Measurements from ENCODE around the gene ANP32A. TPM values are rescaled to one million over a fixed set of nuclear protein-coding genes. Genes with fewer than 3 reads are reported as not detected.
"Not testable (repeated sequence)": the region's sequence is repeated elsewhere in the genome, so short reads cannot be mapped to it uniquely, and the experiment has no call there.

ANP32A gene
- total RNA-seq, 1 experiment from 2014 or later = 273 TPM

- Histone ChIP-seq H3K27me3 (no peaks in the 10 kb centered on the region), H3K4me3 (no peak overlapping the region), H3K9me3 (replicated peaks) (0 out of 2 replicates have a peak, but pooled peaks cover 5% of the 10 kb centered on the region), H3K4me1 (0 out of 2 replicates have a peak, but pooled peaks cover 4% of the 10 kb centered on the region), H3K36me3 (peaks cover 16% of the 10 kb centered on the region), H3K27ac (no peak overlapping the region)
- DNase-seq = no peak
Observed at GRCh38 chr15:68774120-68774519, 46.6 kb downstream of the ANP32A start.

GRCh38 chr15:68773036-68773435 lies 47.7 kb downstream of the ANP32A start:
- Histone ChIP-seq H3K36me3 (peaks cover 7% of the 10 kb centered on the region), H3K4me1 (peaks cover 13% of the 10 kb centered on the region), H3K9me3 (replicated peaks) (0 out of 2 replicates have a peak, but pooled peaks cover 5% of the 10 kb centered on the region), H3K27ac (no peak overlapping the region), H3K27me3 (no peaks in the 10 kb centered on the region), H3K4me3 (no peak overlapping the region)
- DNase-seq = no peak

GRCh38 chr15:68770216-68770615 lies 50.5 kb downstream of the ANP32A start:
- DNase-seq = no peak
- 0 out of 2 replicates have a peak, but pooled peaks cover 5% of the 10 kb centered on the region for H3K9me3 ChIP-seq (replicated peaks)

GRCh38 chr15:68769702-68770101 lies 51.0 kb downstream of the ANP32A start:
- Histone ChIP-seq H3K4me1 (peaks cover 20% of the 10 kb centered on the region), H3K36me3 (no peaks in the 10 kb centered on the region), H3K9me3 (replicated peaks) (0 out of 2 replicates have a peak, but pooled peaks cover 3% of the 10 kb centered on the region), H3K4me3 (no peak overlapping the region), H3K27me3 (no peaks in the 10 kb centered on the region), H3K27ac (no peak overlapping the region)
- no peak for DNase-seq

More at GRCh38 chr15:68770216-68770615, 50.5 kb downstream of the ANP32A start:
- Histone ChIP-seq H3K27ac (no peak overlapping the region), H3K4me1 (peaks cover 20% of the 10 kb centered on the region), H3K27me3 (no peaks in the 10 kb centered on the region), H3K36me3 (no peaks in the 10 kb centered on the region), H3K4me3 (no peak overlapping the region)

GRCh38 chr15:68768321-68768720 lies 52.4 kb downstream of the ANP32A start:
- Histone ChIP-seq H3K4me1 (peaks cover 20% of the 10 kb centered on the region), H3K4me3 (no peak overlapping the region), H3K9me3 (replicated peaks) (no peaks in the 10 kb centered on the region), H3K36me3 (no peaks in the 10 kb centered on the region), H3K27ac (no peak overlapping the region), H3K27me3 (no peaks in the 10 kb centered on the region)
- DNase-seq = peak; percentile 40 to 62

- no peaks in the 10 kb centered on the region for H3K27me3 ChIP-seq
- H3K4me1 ChIP-seq = peaks cover 20% of the 10 kb centered on the region
- H3K36me3 ChIP-seq = no peaks in the 10 kb centered on the region
- no peaks in the 10 kb centered on the region for H3K9me3 ChIP-seq (replicated peaks)
- H3K4me3 ChIP-seq = no peak overlapping the region
- no peak for DNase-seq
- H3K27ac ChIP-seq = no peak overlapping the region
Observed at GRCh38 chr15:68767833-68768232, 52.9 kb downstream of the ANP32A start.

GRCh38 chr15:68765602-68766368 lies 54.9 kb downstream of the ANP32A start:
- H3K27ac ChIP-seq = no peak overlapping the region
- H3K27me3 ChIP-seq = no peaks in the 10 kb centered on the region
- DNase-seq = no peak
- peaks cover 20% of the 10 kb centered on the region for H3K4me1 ChIP-seq
- H3K36me3 ChIP-seq = no peaks in the 10 kb centered on the region
- no peaks in the 10 kb centered on the region for H3K9me3 ChIP-seq (replicated peaks)
- H3K4me3 ChIP-seq = no peak overlapping the region

GRCh38 chr15:68764090-68764489 lies 56.6 kb downstream of the ANP32A start:
- no peak for DNase-seq
- Histone ChIP-seq H3K27ac (no peak overlapping the region), H3K36me3 (no peaks in the 10 kb centered on the region), H3K27me3 (no peaks in the 10 kb centered on the region), H3K9me3 (replicated peaks) (no peaks in the 10 kb centered on the region), H3K4me3 (no peak overlapping the region), H3K4me1 (peaks cover 16% of the 10 kb centered on the region)

GRCh38 chr15:68763063-68763462 lies 57.6 kb downstream of the ANP32A start:
- Histone ChIP-seq H3K4me3 (no peak overlapping the region), H3K36me3 (no peaks in the 10 kb centered on the region), H3K27me3 (no peaks in the 10 kb centered on the region), H3K9me3 (replicated peaks) (no peaks in the 10 kb centered on the region), H3K27ac (no peak overlapping the region), H3K4me1 (peaks cover 7% of the 10 kb centered on the region)
- DNase-seq = no peak

GRCh38 chr15:68759982-68760579 lies 60.6 kb downstream of the ANP32A start:
- not testable (repeated sequence) for H3K4me3 ChIP-seq; DNase-seq; H3K4me1 ChIP-seq; H3K36me3 ChIP-seq; H3K27ac ChIP-seq; H3K9me3 ChIP-seq (replicated peaks); H3K27me3 ChIP-seq

GRCh38 chr15:68755731-68756130 lies 65.0 kb downstream of the ANP32A start:
- no peaks in the 10 kb centered on the region for H3K36me3 ChIP-seq
- no peak overlapping the region for H3K4me3 ChIP-seq
- 0 out of 2 replicates have a peak, but pooled peaks cover 3% of the 10 kb centered on the region for H3K27me3 ChIP-seq
- H3K9me3 ChIP-seq (replicated peaks) = no peaks in the 10 kb centered on the region
- no peak for DNase-seq
- no peak overlapping the region for H3K27ac ChIP-seq
- H3K4me1 ChIP-seq = no peaks in the 10 kb centered on the region

- no peaks in the 10 kb centered on the region; the same call in 1 of the 2 replicates for H3K9me3 ChIP-seq (replicated peaks)
- H3K27me3 ChIP-seq = 0 out of 2 replicates have a peak, but pooled peaks cover 8% of the 10 kb centered on the region
- no peak for DNase-seq
- no peak overlapping the region for H3K4me3 ChIP-seq
- no peak overlapping the region for H3K27ac ChIP-seq
- no peaks in the 10 kb centered on the region for H3K36me3 ChIP-seq
- H3K4me1 ChIP-seq = no peaks in the 10 kb centered on the region
Observed at GRCh38 chr15:68751622-68752021, 69.1 kb downstream of the ANP32A start.

GRCh38 chr15:68749793-68750192 lies 70.9 kb downstream of the ANP32A start:
- no peak overlapping the region for H3K4me3 ChIP-seq
- H3K27me3 ChIP-seq = 0 out of 2 replicates have a peak, but pooled peaks cover 8% of the 10 kb centered on the region
- no peaks in the 10 kb centered on the region; the same call in 1 of the 2 replicates for H3K9me3 ChIP-seq (replicated peaks)
- peak in 1 of 2 experiments; percentile 45 for DNase-seq
- H3K27ac ChIP-seq = no peak overlapping the region
- no peaks in the 10 kb centered on the region for H3K36me3 ChIP-seq
- no peaks in the 10 kb centered on the region for H3K4me1 ChIP-seq

- Histone ChIP-seq H3K4me3 (no peak overlapping the region), H3K9me3 (replicated peaks) (no peaks in the 10 kb centered on the region; the same call in 1 of the 2 replicates), H3K4me1 (no peaks in the 10 kb centered on the region), H3K27me3 (0 out of 2 replicates have a peak, but pooled peaks cover 8% of the 10 kb centered on the region), H3K27ac (no peak overlapping the region), H3K36me3 (no peaks in the 10 kb centered on the region)
- no peak for DNase-seq
Observed at GRCh38 chr15:68749365-68749764, 71.3 kb downstream of the ANP32A start.

GRCh38 chr15:68743256-68743655 lies 77.4 kb downstream of the ANP32A start:
- H3K27ac ChIP-seq = no peak overlapping the region
- H3K27me3 ChIP-seq = 0 out of 2 replicates have a peak, but pooled peaks cover 11% of the 10 kb centered on the region
- H3K4me1 ChIP-seq = no peaks in the 10 kb centered on the region
- H3K36me3 ChIP-seq = no peaks in the 10 kb centered on the region
- H3K4me3 ChIP-seq = no peak overlapping the region
- H3K9me3 ChIP-seq (replicated peaks) = no peaks in the 10 kb centered on the region
- no peak for DNase-seq
